Activated T-helper 1 cell treated with anti-CD3 and anti-CD28 coated beads, Interleukin-12 subunit alpha, Interleukin-12 subunit beta, Interleukin-2, Interleukin-4 antibody, amounts not matched to agents 30 ng/mL and 10 ng/mL and 1 ng/mL, durations not matched to agents 14 hours and 24 hours and 36 hours (primary cell): ENCODE data around the gene ELP4. TPM values are rescaled to one million over a fixed set of nuclear protein-coding genes. Genes with fewer than 3 reads are reported as not detected.

Experiments used
- DNase-seq: peaks from one replicate; pipeline ENCODE4 v3.0.0; 2021; ENCODE audit warnings: low spot score
- H3K27ac Mint-ChIP-seq: one replicate; pipeline ENCODE4 v1.8.0; 2021; ENCODE audit warnings: mild to moderate bottlenecking, mixed read lengths
- H3K27me3 Mint-ChIP-seq: one replicate; pipeline ENCODE4 v1.8.0; 2022; ENCODE audit warnings: mild to moderate bottlenecking, moderate library complexity, mixed read lengths; ENCODE audit not compliant: insufficient read depth
- H3K36me3 Mint-ChIP-seq: one replicate; pipeline ENCODE4 v1.8.0; 2021; ENCODE audit warnings: low read depth, mixed read lengths
- H3K4me1 Mint-ChIP-seq: one replicate; pipeline ENCODE4 v1.8.0; 2021; ENCODE audit warnings: low read depth, mixed read lengths
- H3K4me3 Mint-ChIP-seq: one replicate; pipeline ENCODE4 v1.8.0; 2021; ENCODE audit warnings: mild to moderate bottlenecking, moderate library complexity, mixed read lengths
- H3K9me3 Mint-ChIP-seq: one replicate; pipeline ENCODE4 v1.8.0; 2021; ENCODE audit warnings: mixed read lengths
- intact Hi-C: fragments of 100-400 bp; cut with micrococcal nuclease; formaldehyde crosslinking; loops from one replicate; pipeline ENCODE4 v1.15.1; 2024
- total RNA-seq: library from RNA; stranded (reverse); gene quantifications from 2 replicates; pipeline ENCODE4 v1.2.3, GENCODE V29; 2022

Gene ELP4
- total RNA-seq, 1 donor from 2014 or later, result 15.1 TPM

DNA sequence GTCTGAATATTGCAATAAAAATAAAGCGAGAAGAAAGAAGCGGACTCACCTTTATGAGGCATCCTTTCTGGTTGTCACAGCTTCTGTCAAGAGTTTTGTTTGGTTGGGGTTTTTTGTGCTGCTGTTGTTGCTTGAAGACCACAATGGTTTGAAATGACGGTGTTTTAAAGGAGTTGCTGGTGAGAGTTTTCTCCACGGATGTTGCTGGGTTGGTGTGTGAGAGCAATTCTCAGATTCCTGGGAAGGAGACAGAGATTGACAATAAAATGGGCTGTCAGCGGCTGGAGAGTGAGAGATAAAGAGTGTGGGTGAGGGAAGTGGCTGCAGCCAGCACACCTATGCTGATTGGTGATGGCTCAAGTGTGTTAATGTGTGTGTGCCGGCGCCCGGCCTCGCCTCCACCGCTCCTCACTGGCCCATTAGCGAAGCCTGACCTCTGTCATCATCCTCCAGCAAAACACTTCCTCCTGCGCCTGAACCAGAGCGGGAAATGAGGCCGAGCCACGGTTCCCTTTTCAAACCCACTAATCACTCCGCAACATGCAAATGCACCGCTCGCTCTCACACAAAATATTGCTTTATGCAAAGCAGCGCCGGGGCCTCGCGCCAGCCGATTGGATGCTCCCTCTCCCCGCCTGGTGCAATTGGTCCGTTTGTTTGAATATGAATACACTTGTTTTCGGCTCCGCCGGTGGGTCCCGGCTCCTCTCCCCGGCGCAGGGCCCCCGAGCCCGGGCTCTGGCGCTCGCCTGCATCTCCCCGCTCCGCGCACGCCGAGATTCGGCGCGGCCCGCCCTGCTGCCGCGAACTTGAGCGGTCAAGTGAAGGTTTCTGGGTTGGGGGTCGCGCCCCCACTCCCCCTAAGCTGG, 301.4 kb downstream of the ELP4 start, which contains the start of gene PAX6:
PAX6 (minus strand) TSS at position 544 of the 869 bp plus-strand sequence. CDS start 4,911 bp downstream, outside the sequence.
- H3K4me1 Mint-ChIP-seq, result peaks cover 37% of the 10 kb centered on the region
- intact Hi-C loops, result loop anchor here (2.0 kb wide), 1 partner anchor 14 kb away; no protein-coding TSS in a partner anchor
- H3K27me3 Mint-ChIP-seq, result peaks cover 80% of the 10 kb centered on the region
- peaks cover 11% of the 10 kb centered on the region for H3K36me3 Mint-ChIP-seq
- H3K4me3 Mint-ChIP-seq, result peak within 1 kb of the TSS; percentile 61
- H3K9me3 Mint-ChIP-seq, result no peaks in the 10 kb centered on the region
- peak; percentile 14 for DNase-seq
- peak within 1 kb of the TSS; percentile 67 for H3K27ac Mint-ChIP-seq

DNA sequence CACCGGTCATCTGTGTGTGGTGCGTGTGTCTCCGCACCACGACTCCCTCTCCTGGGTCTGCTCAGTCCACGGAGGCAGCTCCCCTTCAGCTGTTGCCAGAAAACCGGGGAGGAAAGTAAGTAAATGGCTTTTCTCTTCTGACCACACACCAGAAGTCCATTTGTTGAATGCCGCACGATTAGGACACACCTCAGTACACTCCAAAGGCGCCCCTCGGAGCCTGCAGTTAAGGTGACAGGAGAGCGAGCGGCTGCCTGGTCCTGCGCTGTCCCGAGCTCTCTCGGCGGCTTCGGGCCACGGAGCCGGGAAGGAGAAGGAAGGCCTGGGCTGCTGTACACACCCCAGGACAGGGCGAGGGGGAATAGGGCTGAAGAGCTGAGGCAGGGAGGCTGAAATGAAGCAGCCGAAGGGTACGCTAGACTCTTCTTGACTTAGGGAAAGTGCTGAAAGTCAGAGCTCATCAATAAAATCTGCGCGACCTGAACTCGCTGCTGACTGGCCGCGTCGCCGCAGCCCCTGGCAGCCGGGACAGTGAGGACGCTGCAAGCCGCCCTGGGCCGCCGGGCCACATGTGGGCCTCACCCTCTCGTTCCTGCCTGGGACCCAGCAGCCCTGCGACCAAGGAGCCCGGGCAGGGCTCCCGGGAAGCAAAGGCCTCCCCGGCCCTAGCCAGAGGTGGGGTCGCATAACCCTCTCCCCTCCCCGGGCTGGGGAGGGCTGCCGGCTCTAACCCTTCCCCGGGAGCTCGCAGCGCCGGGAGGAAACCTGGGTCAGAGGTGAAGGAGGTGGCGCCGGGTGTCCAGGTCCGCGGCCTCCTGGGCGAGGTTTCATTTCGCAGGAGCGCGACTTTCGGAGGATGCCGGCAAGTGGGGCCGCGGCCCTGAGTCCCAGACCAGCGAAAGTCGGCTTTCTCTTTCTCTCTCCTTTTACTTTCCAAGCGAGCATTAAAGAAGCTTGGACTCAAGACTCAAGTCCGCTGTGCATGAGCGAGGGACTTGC, 303.1 kb downstream of the ELP4 start:
- DNase-seq, result no peak
- Mint-ChIP-seq H3K9me3 (no peaks in the 10 kb centered on the region), H3K4me3 (no peak overlapping the region), H3K27ac (no peak overlapping the region), H3K36me3 (peaks cover 9% of the 10 kb centered on the region), H3K4me1 (peaks cover 37% of the 10 kb centered on the region), H3K27me3 (peaks cover 75% of the 10 kb centered on the region)
- intact Hi-C loops, result loop anchor here (1.0 to 2.0 kb wide), 2 partner anchors 12 to 624 kb away; no protein-coding TSS in a partner anchor

DNA sequence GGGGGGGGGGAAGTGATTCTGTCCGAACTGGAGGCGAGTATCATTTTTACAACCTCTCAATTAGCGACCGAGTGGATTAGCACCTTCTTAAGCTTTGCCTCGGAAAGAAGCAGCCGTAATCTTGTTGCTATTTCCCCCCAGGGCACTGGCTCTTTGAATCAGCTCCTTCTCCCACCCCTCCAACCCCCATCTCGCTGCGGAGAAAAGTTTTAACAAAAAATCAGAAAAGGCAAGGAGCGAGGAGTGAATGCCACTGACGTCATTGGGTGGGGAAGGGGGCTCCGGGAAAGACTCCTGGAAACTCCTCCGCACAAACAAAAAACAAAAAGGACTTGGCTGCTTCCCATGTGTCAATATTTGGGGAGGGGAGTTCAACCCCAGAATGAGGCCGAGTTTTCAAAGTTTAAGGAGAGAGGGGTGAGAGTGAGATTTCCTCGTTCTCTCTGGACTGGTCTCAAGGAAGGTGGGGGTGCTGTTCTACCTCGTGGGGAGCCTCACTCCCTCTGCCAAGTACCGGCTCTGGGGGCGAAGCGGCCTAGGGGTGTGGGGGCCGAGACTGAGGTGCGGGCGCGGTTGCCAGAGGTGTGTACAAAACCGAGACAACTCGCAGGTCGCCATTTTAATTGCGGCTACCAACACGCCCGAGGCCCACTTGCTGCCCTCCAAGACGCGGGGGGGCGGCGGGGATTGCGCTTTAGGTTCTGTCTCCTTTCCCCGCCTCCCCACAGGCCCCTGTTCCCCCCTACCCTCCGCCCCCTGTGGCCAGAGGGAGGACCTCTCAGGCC, 304.0 kb downstream of the ELP4 start:
- peaks cover 73% of the 10 kb centered on the region for H3K27me3 Mint-ChIP-seq
- H3K27ac Mint-ChIP-seq, result no peak overlapping the region
- H3K4me1 Mint-ChIP-seq, result peaks cover 32% of the 10 kb centered on the region
- intact Hi-C loops, result loop anchor here (2.0 kb wide), 1 partner anchor 623 kb away; no protein-coding TSS in a partner anchor
- H3K36me3 Mint-ChIP-seq, result peaks cover 9% of the 10 kb centered on the region
- DNase-seq, result no peak
- H3K9me3 Mint-ChIP-seq, result no peaks in the 10 kb centered on the region
- H3K4me3 Mint-ChIP-seq, result no peak overlapping the region

DNA sequence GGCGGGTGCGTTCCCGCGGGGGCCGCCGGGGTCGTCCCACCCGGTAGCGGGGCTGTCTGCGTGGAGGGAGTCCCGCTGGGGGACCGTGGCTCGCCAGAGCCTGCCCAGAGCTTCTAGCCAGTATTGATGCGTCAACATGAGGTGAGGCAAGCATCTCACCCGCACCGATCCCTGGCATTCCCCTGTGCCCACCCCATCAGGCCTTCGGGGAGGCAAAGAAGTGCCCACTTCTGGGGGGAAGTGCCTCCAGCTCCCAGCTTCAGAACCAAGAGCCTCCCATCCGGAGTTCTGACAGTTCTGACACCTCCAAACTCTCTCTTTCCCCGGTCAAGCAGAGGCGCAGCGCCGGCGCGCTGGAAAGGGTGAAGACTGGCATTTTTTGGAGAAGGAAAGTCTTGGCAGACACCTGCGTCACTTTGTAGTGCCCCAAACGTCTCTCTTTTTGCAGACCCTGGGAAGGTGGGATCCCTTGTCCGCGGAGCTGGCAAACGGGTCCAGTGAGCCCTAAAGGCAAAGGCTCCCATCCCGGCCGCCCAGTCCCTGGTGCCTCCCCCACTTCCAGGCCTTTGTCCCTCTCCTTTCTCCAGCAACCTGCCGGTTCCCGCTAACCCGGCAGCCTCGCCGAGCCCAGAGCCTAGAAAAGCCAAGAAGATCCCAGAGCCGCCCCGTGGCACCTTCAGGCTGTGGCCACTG, 304.8 kb downstream of the ELP4 start:
- H3K27me3 Mint-ChIP-seq, result peaks cover 69% of the 10 kb centered on the region
- intact Hi-C loops, result no loop called here
- DNase-seq, result no peak
- H3K4me3 Mint-ChIP-seq, result no peak overlapping the region
- H3K4me1 Mint-ChIP-seq, result peaks cover 29% of the 10 kb centered on the region
- no peaks in the 10 kb centered on the region for H3K9me3 Mint-ChIP-seq
- peaks cover 5% of the 10 kb centered on the region for H3K36me3 Mint-ChIP-seq
- H3K27ac Mint-ChIP-seq, result peak overlapping the region; percentile 56

DNA sequence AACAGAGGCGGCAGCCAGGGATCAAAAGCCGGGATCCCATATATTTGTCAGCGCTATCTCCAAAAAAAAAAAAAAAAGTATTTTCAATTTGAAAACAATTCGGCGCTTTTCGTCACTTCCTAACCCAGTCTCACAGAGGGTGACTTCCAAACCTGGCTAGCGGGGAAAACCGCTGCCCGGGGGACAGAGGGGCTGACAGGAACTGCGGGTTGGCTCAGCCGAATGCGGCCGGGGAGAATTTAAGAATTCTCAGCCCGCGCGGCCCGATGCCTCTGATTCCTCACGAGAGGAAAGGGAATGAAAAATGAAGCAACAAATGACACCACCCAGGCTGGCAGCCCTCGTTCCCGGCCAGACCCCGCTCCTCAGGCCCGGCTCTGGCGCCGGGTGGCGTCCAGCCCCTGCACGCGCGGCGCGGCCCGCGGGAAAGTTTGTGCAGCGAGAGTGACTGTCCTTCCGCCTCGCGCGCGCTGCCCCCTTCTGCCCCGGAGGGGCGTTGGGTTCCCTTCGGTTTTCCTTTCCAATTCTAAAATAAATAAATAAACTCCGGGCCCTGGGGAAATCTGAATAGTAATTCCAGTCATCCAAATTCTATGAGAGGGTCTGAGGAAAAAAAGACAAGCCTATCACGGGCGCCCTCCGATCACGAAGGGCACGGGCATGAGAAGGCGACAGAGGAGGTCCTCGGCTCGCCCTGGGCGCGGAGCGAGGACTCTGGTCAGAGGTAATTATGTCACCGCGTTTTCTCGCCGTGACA, 306.3 kb downstream of the ELP4 start:
- peak overlapping the region; percentile 58 for H3K27ac Mint-ChIP-seq
- intact Hi-C loops, result loop anchor here (1.0 to 5.0 kb wide), 2 partner anchors 8 to 419 kb away; no protein-coding TSS in a partner anchor

DNA sequence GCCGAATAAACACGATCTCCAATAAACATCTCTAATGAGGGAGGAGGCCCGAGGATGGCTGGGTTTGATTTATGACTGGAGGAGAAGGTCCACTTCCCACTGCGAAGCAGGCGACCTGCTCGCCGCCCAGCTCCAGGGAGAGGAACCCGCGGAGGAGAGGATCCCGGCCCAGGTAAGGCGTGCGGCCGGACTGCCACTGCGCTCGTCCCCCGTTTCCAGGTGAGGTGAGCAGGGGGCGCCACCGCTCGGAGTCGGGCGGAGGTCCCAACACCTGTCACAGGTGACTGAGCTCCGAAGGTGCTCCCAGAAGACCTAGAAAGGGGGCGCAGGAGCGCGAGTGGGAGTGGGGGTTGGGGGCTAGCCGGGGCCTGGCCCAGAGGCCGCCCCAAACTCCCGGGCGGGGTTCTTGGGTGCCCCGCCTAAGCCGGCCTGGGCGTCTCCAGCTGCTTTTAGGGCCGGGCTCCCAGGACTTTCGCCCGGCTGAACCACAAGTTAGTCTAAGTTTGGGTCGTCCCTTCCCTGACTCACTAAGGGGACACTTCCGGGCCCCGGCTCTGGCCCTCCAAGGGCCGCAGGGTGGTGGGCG, 307.0 kb downstream of the ELP4 start:
- H3K27me3 Mint-ChIP-seq, result peaks cover 75% of the 10 kb centered on the region
- intact Hi-C loops, result loop anchor here (1.0 to 5.0 kb wide), 2 partner anchors 8 to 419 kb away; no protein-coding TSS in a partner anchor
- DNase-seq, result no peak
- peaks cover 18% of the 10 kb centered on the region for H3K4me1 Mint-ChIP-seq
- H3K4me3 Mint-ChIP-seq, result no peak overlapping the region
- no peaks in the 10 kb centered on the region for H3K36me3 Mint-ChIP-seq
- H3K27ac Mint-ChIP-seq, result peak overlapping the region; percentile 58
- H3K9me3 Mint-ChIP-seq, result no peaks in the 10 kb centered on the region

More for the DNA sequence above, 306.3 kb downstream of the ELP4 start:
- Mint-ChIP-seq H3K9me3 (no peaks in the 10 kb centered on the region), H3K27me3 (peaks cover 72% of the 10 kb centered on the region), H3K36me3 (peaks cover under 1% of the 10 kb centered on the region), H3K4me1 (peaks cover 20% of the 10 kb centered on the region), H3K4me3 (no peak overlapping the region)
- no peak for DNase-seq

DNA sequence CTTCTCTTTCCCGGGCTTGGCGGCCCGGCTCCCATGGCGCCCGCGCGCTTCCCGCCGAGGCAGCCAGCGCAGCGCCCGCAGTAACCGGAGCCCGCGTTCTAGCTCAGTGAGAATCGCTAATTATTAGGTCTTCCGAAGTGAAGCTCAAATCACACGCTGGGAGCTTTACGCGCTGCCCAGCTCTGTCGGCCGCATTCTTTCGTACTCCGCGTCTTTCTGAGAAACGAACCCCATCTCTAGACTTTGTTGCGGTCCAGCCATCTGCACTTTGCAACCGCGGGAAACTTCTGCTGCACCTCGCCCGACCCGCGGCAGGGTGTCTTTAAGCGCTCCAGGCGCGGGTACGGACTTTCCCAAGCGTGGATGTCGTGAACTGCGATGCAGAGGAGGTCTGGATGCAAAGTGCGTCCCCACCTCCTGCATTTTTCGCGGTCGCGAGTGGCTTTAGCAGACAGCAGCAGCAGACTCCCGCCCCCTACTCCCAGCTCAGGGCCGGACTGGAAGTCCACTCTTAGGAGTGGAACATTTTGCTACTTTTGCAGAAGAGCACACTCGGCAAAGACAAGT, 307.6 kb downstream of the ELP4 start:
- DNase-seq, result no peak
- peaks cover 77% of the 10 kb centered on the region for H3K27me3 Mint-ChIP-seq
- no peaks in the 10 kb centered on the region for H3K9me3 Mint-ChIP-seq
- H3K4me3 Mint-ChIP-seq, result no peak overlapping the region
- intact Hi-C loops, result loop anchor here (5.0 kb wide), 1 partner anchor 420 kb away; no protein-coding TSS in a partner anchor
- no peaks in the 10 kb centered on the region for H3K36me3 Mint-ChIP-seq
- H3K27ac Mint-ChIP-seq, result peak overlapping the region; percentile 70
- H3K4me1 Mint-ChIP-seq, result peaks cover 13% of the 10 kb centered on the region

DNA sequence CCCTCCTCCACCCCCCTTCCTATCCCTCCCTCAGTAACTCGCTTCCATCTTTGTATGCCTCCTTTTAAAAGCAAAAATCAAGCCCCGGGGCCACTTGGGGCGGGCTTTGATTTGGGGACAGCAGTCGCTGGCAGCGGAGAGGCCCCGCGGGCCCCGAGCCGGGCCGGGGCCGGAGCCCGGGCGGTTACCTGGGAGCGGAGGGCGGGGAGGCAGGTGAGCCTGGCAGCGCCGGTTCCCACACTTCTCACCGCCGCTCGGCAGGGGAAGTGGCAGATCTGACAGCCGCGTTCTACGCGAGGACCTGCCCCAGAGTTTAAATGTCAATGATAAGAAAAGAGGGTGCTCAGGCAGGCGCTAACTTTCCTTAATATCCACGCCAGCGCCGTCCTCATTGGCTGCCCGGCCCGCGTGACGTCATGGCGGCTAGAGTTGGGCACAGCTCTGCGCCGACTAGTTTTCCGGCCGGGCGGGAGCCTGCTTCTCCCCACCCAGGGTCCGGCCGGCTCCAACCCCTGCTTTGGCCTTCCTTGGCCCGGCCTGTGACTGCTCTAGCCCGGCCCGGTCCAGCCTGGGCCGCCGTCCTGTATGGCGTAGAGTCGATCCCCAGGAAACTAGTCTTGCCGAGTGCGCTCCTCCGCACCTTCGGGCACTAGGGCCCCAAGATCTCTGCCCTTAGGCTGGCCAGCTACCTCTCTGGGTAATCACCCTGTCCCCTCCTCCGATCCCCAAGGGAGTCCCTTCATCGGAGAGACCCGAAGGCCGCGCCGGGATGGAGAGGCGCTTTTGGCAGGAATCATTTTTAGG, 308.3 kb downstream of the ELP4 start:
- intact Hi-C loops, result loop anchor here (5.0 kb wide), 1 partner anchor 421 kb away; no protein-coding TSS in a partner anchor
- H3K36me3 Mint-ChIP-seq, result no peaks in the 10 kb centered on the region
- no peaks in the 10 kb centered on the region for H3K9me3 Mint-ChIP-seq
- H3K4me1 Mint-ChIP-seq, result peaks cover 9% of the 10 kb centered on the region
- peaks cover 77% of the 10 kb centered on the region for H3K27me3 Mint-ChIP-seq
- no peak overlapping the region for H3K4me3 Mint-ChIP-seq
- no peak overlapping the region for H3K27ac Mint-ChIP-seq
- no peak for DNase-seq

DNA sequence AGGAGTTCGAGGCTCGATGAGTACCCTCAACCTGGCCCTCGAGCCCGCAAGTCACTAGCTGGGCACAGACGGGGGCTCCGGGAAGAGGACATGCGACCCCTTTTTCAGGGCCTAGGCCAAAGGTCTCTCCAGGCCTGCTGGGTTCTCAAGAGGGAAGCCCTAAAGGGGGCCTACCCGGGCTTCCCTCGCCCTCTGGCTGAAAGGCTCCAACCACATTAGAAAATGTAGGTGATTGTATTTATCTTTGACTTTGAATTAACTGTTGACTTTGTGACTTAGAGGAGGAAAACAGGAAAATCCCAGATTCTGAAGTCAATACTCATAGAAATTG, 308.8 kb downstream of the ELP4 start:
- no peaks in the 10 kb centered on the region for H3K9me3 Mint-ChIP-seq
- no peak for DNase-seq
- H3K4me1 Mint-ChIP-seq, result peaks cover 9% of the 10 kb centered on the region
- H3K27ac Mint-ChIP-seq, result no peak overlapping the region
- peaks cover 78% of the 10 kb centered on the region for H3K27me3 Mint-ChIP-seq
- intact Hi-C loops, result loop anchor here (5.0 kb wide), 1 partner anchor 421 kb away; no protein-coding TSS in a partner anchor
- no peaks in the 10 kb centered on the region for H3K36me3 Mint-ChIP-seq
- H3K4me3 Mint-ChIP-seq, result no peak overlapping the region

DNA sequence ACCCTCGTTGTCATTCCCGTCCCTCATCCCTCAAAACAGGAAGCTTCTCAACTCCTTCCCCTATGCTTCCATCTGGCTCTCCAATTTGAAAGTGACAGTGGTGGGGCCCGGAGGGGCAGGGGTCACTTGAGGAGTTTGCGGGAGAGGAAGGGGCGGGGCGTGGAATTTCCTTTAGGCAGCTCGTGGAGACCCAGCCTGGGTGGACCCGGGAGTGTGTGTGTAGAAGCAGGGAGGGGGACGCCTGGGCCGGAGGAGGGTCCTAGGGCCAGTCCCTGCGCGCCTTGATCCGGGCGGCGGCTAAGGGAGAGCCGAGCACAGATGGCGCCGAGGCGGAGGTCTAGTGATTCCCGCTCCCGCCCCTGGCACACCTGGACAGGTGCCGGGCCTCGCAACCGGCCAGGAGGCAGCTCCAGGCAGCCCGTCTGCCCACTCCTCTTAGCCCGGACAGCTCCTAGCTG, 309.3 kb downstream of the ELP4 start:
- H3K27me3 Mint-ChIP-seq, result peaks cover 78% of the 10 kb centered on the region
- H3K4me1 Mint-ChIP-seq, result peaks cover 9% of the 10 kb centered on the region
- no peak for DNase-seq
- no peaks in the 10 kb centered on the region for H3K9me3 Mint-ChIP-seq
- H3K36me3 Mint-ChIP-seq, result no peaks in the 10 kb centered on the region
- no peak overlapping the region for H3K4me3 Mint-ChIP-seq
- H3K27ac Mint-ChIP-seq, result no peak overlapping the region
- intact Hi-C loops, result loop anchor here (5.0 kb wide), 1 partner anchor 422 kb away; no protein-coding TSS in a partner anchor
